ENCODE data around the gene ITGB3. TPM values are rescaled to one million over a fixed set of nuclear protein-coding genes. Genes with fewer than 3 reads are reported as not detected.

The ITGB3 gene
- total and polyA plus RNA-seq, 10 of the 15 experiments (the other 5 are each of a cell fraction or from before 2014, with no cell fraction given): 0.69 to 22.8 (median 13.6) TPM

DNA sequence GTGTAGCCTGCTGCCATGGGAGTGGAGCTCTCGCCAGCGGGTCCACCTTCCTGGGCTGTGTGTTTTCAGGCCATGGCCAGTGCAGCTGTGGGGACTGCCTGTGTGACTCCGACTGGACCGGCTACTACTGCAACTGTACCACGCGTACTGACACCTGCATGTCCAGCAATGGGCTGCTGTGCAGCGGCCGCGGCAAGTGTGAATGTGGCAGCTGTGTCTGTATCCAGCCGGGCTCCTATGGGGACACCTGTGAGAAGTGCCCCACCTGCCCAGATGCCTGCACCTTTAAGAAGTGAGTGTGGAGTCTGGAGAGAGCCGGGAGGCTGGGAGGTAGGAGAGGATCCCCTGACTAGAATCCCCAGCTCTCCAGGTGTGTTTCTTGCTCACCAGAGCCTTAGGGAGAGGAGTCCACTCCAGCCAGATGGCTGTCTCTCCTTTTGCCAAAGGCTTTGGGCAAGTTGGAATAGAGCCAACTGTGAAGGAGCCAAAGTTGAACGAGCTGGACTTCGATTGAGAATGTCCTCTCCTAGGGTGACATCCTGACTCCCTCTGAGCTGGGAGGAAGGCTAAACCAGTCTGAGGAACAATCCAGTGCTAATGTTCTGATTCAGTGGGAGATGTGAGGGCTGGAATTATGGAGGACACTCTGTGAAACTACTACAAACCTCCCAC, 45.7 kb downstream of the ITGB3 start (continued):
- TF ChIP-seq ZNF592 (IDR thresholded peaks at IDR 0.05) (no peak), CREB1 (IDR thresholded peaks at IDR 0.05; ENCODE audit: low read depth) (no peak), RAD51 (IDR thresholded peaks at IDR 0.05) (no peak), HDAC2 (IDR thresholded peaks at IDR 0.05) (no peak), PAX5 (IDR thresholded peaks at IDR 0.05; ENCODE audit: borderline replicate concordance, low read depth, low read length) (no peak)

- ATAC-seq (no peak), DNase-seq (ENCODE audit: low read depth, low spot score) (no peak), FAIRE-seq (no peak)
- Histone ChIP-seq H3K4me1 (ENCODE audit: control insufficient read depth, insufficient read depth, low read length) (no peaks in the 10 kb centered on the region), H3K4me3 (no peak overlapping the region), H3K9ac (ENCODE audit: control insufficient read depth, insufficient read depth, low read length) (no peak overlapping the region), H3K27me3 (replicated peaks in 1 of 2; ENCODE audit: control insufficient read depth in 2 of 2, insufficient read depth in 2 of 2, low read length in 1 of 2) (no peaks in the 10 kb centered on the region), H3K4me2 (ENCODE audit: control insufficient read depth, insufficient read depth) (no peak overlapping the region), H2AFZ (ENCODE audit: control insufficient read depth, low read depth, low read length) (no peak overlapping the region), H3K9me3 (replicated peaks; ENCODE audit: control insufficient read depth, insufficient read depth, low read length) (no peaks in the 10 kb centered on the region), H4K20me1 (ENCODE audit: control insufficient read depth, insufficient read depth) (no peaks in the 10 kb centered on the region), H3K27ac (ENCODE audit: control insufficient read depth, insufficient read depth) (no peak overlapping the region), H3K79me2 (ENCODE audit: control insufficient read depth, insufficient read depth, low read length) (no peaks in the 10 kb centered on the region), H3K36me3 (ENCODE audit: control insufficient read depth in 2 of 2, insufficient read depth in 2 of 2, low read length in 1 of 2) (peaks cover 0 to under 1% of the 10 kb centered on the region in 2 experiments; a peak in 1 of 4 replicates)
- CTCF ChIA-PET: interaction anchor here (1.2 to 3.8 kb wide), 4 partner anchors 10 to 71 kb away, joined by 4 to 18 read pairs (median 6); no protein-coding TSS in a partner anchor
- RAD21 ChIA-PET (ENCODE audit: unreplicated experiment): interaction anchor here (1.1 to 1.2 kb wide), 3 partner anchors 14 to 72 kb away, joined by 3 to 4 read pairs (median 3); no protein-coding TSS in a partner anchor
- no TSS peak for BruUV-seq (replicated peaks)
- in situ Hi-C loops (cut with MboI): no loop called here
- intact Hi-C loops (cut with micrococcal nuclease; ENCODE audit: unreplicated experiment): no loop called here
- SMC1A ChIA-PET (ENCODE audit: uncharacterized antibody, unreplicated experiment): interaction anchor here (0.8 to 3.7 kb wide), 7 partner anchors 10 to 100 kb away, joined by 3 to 17 read pairs (median 5); no protein-coding TSS in a partner anchor
- WGBS (ENCODE audit: insufficient coverage, insufficient replicate concordance, low lambda C conversion rate, missing lambda C conversion rate): 100% methylated on average over 1 of the region's 1 CpG
- POLR2A ChIA-PET: interaction anchor here (1.4 kb wide), 1 partner anchor 13 kb away, joined by 16 read pairs; no protein-coding TSS in a partner anchor
- TF ChIP-seq SMARCA5 (IDR thresholded peaks at IDR 0.05): no peak
- no peak for TF ChIP-seq NKRF (conservative IDR thresholded peaks at IDR 0.05)
- TF ChIP-seq SP1 (IDR thresholded peaks at IDR 0.05; ENCODE audit: low read depth, low read length): no peak
- TF ChIP-seq KAT2A (conservative IDR thresholded peaks at IDR 0.05; ENCODE audit: control insufficient read depth, low read depth, low read length): no peak
- TF ChIP-seq POLR2AphosphoS5 (IDR thresholded peaks at IDR 0.05; ENCODE audit: low read length): no peak
- TF ChIP-seq DPF2 (IDR thresholded peaks at IDR 0.05): no peak
- TF ChIP-seq ATF3 (IDR thresholded peaks at IDR 0.05; ENCODE audit: borderline replicate concordance, extremely low read depth, low read depth, low read length): no peak
- no peak for TF ChIP-seq EP300 (IDR thresholded peaks at IDR 0.05; ENCODE audit: borderline replicate concordance in 1 of 2, control insufficient read depth in 1 of 2, low read depth in 2 of 2, low read length in 2 of 2)
- TF ChIP-seq NFXL1 (IDR thresholded peaks at IDR 0.05; ENCODE audit: borderline replicate concordance): no peak
- no peak for TF ChIP-seq MYB (IDR thresholded peaks at IDR 0.05; ENCODE audit: borderline replicate concordance, low read depth, low read length)
- TF ChIP-seq SRF (IDR thresholded peaks at IDR 0.05; ENCODE audit: low read depth in 2 of 2, low read length in 2 of 2): no peak
These were observed 47.1 kb downstream of the ITGB3 start for GRCh38 chr17:47300718-47301117.
